Ascending aorta (tissue), 2 donors: ENCODE measurements around the gene BACE1. TPM values are rescaled to one million over a fixed set of nuclear protein-coding genes. Genes with fewer than 3 reads are reported as not detected.

ENCODE experiments used
- DNase-seq, 2 donors: peaks; one replicate each; pipeline ENCODE4 v3.0.0-alpha.2; 2019; ENCODE audit warnings: low spot score in 2 of 2
- H3K27ac ChIP-seq, 2 donors: fragments of 200-600 bp; sonication (generic); one replicate each; pipeline ENCODE4 v1.5.1; 2016 to 2017; ENCODE audit warnings: mild to moderate bottlenecking in 1 of 2
- H3K27me3 ChIP-seq: fragments of 200-600 bp; sonication (generic); one replicate; pipeline ENCODE4 v1.5.1; 2017
- H3K36me3 ChIP-seq, 2 donors: fragments of 200-600 bp; sonication (generic); one replicate each; pipeline ENCODE4 v1.5.1; 2016
- H3K4me1 ChIP-seq, 2 donors: fragments of 200-600 bp; sonication (generic); one replicate each; pipeline ENCODE4 v1.5.1; 2016 to 2017; ENCODE audit warnings: mild to moderate bottlenecking in 1 of 2
- H3K4me3 ChIP-seq, 2 donors: fragments of 200-600 bp; sonication (generic); one replicate each; pipeline ENCODE4 v1.5.1; 2016 to 2017; ENCODE audit warnings: mild to moderate bottlenecking in 1 of 2
- H3K9me3 ChIP-seq, 2 donors: fragments of 200-600 bp; sonication (generic); one replicate each; pipeline ENCODE4 v1.5.1; 2016
- intact Hi-C: fragments of 100-400 bp; cut with DNase I; formaldehyde crosslinking; loops from one replicate; pipeline ENCODE4 v1.15.1; 2023
- total RNA-seq: library from RNA; depleted of rRNA; stranded (reverse); fragments of >200 nt; gene quantifications from one replicate; pipeline ENCODE4 v1.1.0, GENCODE V29; 2016
- TF ChIP-seq, protein P1 (sequence below), 3 experiments: fragments of 200-600 bp in 2 of 3; fragments of 450-650 bp in 1 of 3; sonication (generic) in 2 of 3; IDR thresholded peaks; one replicate each; pipeline ENCODE4 v1.5.1; 2016 to 2019; ENCODE audit warnings: antibody characterized with exemption in 3 of 3, mild to moderate bottlenecking in 1 of 3, moderate library complexity in 1 of 3

BACE1 gene
- total RNA-seq: 27.2 TPM

GRCh38 chr11:117316197-117316961 is at the start of gene BACE1:
TSS of gene BACE1 (minus strand) at chr11:117316256. CDS start at chr11:117315795, 461 bp downstream.
- Histone ChIP-seq H3K9me3 (no peaks in the 10 kb centered on the region), H3K4me3 (peak within 1 kb of the TSS; percentile 80 to 95), H3K4me1 (peaks cover 6 to 15% of the 10 kb centered on the region in 2 donors), H3K27me3 (no peaks in the 10 kb centered on the region), H3K27ac (peak within 1 kb of the TSS; percentile 44 to 51), H3K36me3 (no peaks in the 10 kb centered on the region)
- intact Hi-C loops: loop anchor here (10.0 kb wide), 1 partner anchor 142 kb away; the partner anchor contains the start of gene SIDT2
- TF ChIP-seq, protein P1, sequence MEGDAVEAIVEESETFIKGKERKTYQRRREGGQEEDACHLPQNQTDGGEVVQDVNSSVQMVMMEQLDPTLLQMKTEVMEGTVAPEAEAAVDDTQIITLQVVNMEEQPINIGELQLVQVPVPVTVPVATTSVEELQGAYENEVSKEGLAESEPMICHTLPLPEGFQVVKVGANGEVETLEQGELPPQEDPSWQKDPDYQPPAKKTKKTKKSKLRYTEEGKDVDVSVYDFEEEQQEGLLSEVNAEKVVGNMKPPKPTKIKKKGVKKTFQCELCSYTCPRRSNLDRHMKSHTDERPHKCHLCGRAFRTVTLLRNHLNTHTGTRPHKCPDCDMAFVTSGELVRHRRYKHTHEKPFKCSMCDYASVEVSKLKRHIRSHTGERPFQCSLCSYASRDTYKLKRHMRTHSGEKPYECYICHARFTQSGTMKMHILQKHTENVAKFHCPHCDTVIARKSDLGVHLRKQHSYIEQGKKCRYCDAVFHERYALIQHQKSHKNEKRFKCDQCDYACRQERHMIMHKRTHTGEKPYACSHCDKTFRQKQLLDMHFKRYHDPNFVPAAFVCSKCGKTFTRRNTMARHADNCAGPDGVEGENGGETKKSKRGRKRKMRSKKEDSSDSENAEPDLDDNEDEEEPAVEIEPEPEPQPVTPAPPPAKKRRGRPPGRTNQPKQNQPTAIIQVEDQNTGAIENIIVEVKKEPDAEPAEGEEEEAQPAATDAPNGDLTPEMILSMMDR (IDR thresholded peaks at IDR 0.05): peak in 2 of 3 experiments; percentile 32 to 56
- peak in 1 of 2 donors; percentile 88 for DNase-seq

DNA sequence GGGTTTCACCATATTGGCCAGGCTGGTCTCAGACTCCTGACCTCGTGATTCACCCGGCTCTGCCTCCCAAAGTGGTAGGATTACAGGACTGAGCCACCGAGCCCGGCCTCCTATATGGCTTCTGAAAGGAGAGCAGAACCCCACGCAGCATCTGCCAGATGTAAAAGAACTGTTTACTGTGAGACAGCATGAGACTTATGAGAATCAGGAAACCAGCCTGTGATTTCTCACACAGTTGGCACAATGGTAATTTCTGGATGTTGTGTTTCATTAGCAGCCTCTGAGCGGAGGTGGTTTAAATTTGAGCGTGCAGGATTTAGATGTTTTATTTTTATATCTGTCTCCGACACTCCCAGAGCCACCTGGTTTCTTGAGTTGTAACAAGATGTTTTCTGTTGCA is 45.4 kb upstream of the BACE1 start:
- Histone ChIP-seq H3K36me3 (peaks cover 47 to 73% of the 10 kb centered on the region in 2 donors), H3K4me1 (no peaks in the 10 kb centered on the region), H3K27me3 (no peaks in the 10 kb centered on the region), H3K27ac (no peak overlapping the region), H3K4me3 (no peak overlapping the region), H3K9me3 (no peaks in the 10 kb centered on the region)
- intact Hi-C loops: no loop called here
- no peak for DNase-seq
- TF ChIP-seq, protein P1 (IDR thresholded peaks at IDR 0.05): no peak

DNA sequence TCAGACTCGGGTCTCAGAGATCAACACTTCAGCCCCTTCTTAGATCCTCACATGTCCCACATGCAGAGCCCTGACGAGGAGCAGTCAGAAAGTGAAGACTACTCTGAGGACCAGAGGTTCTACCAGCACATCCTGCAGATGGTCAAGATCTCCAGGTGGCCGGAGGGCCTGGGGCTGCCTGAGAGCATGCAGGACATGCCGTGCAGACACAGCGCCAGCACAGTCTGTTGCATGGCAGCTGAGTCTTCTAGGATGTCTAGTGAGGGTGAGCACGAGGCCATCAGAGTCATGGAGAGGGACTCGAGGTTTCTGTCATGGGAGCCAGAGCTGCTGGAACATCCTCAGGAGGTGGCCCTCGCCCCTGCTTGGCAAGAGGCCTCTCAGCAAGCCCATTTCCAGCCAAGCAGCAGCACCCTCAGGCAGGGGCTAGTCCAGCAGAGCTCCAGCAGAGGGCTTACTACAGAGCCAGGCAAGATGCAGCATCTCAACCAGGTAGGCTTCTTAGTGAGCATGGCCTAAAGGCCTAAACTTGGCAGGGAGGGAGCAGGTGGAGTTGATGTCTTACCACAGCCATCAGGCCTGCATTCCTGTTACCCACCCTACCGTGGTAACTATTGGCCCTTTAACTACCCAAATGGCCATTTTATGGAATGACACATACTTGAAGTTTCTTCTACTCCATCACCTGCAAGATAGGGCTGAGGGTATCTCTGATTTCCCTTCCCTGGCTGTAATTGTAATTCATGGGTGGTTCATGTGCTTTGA is 40.3 kb upstream of the BACE1 start:
- TF ChIP-seq, protein P1 (IDR thresholded peaks at IDR 0.05): no peak
- no peak overlapping the region for H3K27ac ChIP-seq
- intact Hi-C loops: no loop called here
- H3K36me3 ChIP-seq: peaks cover 44 to 80% of the 10 kb centered on the region in 2 donors
- DNase-seq: no peak
- H3K4me1 ChIP-seq: no peaks in the 10 kb centered on the region
- H3K4me3 ChIP-seq: no peak overlapping the region
- H3K27me3 ChIP-seq: no peaks in the 10 kb centered on the region
- no peaks in the 10 kb centered on the region for H3K9me3 ChIP-seq

- no peak for DNase-seq
- TF ChIP-seq, protein P1 (IDR thresholded peaks at IDR 0.05): no peak
- peaks cover 42 to 67% of the 10 kb centered on the region in 2 donors for H3K36me3 ChIP-seq
- no peaks in the 10 kb centered on the region for H3K4me1 ChIP-seq
- no peak overlapping the region for H3K27ac ChIP-seq
- H3K27me3 ChIP-seq: no peaks in the 10 kb centered on the region
- H3K9me3 ChIP-seq: no peaks in the 10 kb centered on the region
- H3K4me3 ChIP-seq: no peak overlapping the region
- intact Hi-C loops: no loop called here
Measured at GRCh38 chr11:117354550-117354949, 38.5 kb upstream of the BACE1 start.

DNA sequence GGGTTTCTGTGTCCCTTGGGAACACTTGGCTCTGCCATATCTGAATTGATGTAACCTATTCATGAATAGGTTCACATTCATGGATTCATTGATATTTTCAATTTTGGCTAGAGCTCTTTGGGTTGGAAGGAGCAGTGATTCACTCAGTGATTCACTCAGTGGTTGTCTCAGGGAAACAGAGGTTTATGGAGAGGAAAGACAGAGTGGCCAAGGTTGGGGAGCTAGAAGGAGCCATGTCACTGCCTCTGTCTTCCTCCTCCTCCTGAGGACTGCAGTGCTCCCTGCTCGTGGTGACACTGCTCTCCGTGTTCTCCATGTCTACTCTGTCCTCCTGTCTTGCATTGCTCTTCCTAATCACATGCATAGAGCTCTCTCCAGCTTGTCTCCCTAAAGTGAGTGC is 29.0 kb upstream of the BACE1 start:
- no peak for DNase-seq
- H3K4me1 ChIP-seq: no peaks in the 10 kb centered on the region
- TF ChIP-seq, protein P1 (IDR thresholded peaks at IDR 0.05): no peak
- H3K9me3 ChIP-seq: no peaks in the 10 kb centered on the region
- intact Hi-C loops: no loop called here
- peaks cover 32 to 56% of the 10 kb centered on the region in 2 donors for H3K36me3 ChIP-seq
- no peaks in the 10 kb centered on the region for H3K27me3 ChIP-seq
- no peak overlapping the region for H3K27ac ChIP-seq
- H3K4me3 ChIP-seq: no peak overlapping the region
